GM21576 (cell line): ENCODE results near the gene HIVEP3.

Experiments used
- ATAC-seq: cut with Tn5 transposase; IDR thresholded peaks from one replicate; pipeline ENCODE4 v1.9.1; 2021; ENCODE audit warnings: mild to moderate bottlenecking, moderate library complexity; ENCODE audit not compliant: unreplicated experiment

HIVEP3 gene

DNA sequence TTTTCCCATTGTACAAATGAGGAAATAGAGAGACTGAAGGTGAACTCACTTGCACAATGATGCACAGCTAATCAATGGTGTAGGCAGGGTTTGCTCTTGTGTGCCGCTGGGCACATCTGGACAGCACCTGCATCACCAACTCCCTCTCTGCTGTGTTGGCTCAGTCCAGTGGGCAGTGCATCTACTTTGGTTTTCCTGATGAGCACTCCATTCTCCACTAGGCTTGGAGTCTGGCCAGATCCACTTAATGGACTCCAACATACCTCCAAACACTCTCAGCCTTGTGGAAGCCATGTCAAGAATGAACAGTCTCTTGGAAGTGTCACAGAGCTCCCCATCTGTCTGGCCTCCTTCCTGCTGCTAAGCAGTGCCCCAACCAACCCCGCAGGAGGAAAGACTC lies 152.2 kb downstream of the HIVEP3 start:
- ATAC-seq: no peak

- no peak for ATAC-seq
Observed at GRCh38 chr1:41766041-41766440, 152.7 kb downstream of the HIVEP3 start.

- ATAC-seq: no peak
Observed at GRCh38 chr1:41765152-41765551, 153.6 kb downstream of the HIVEP3 start.

GRCh38 chr1:41764656-41765055 lies 154.1 kb downstream of the HIVEP3 start:
- ATAC-seq: no peak

- no peak for ATAC-seq
Observed at GRCh38 chr1:41762777-41763176, 155.9 kb downstream of the HIVEP3 start.

DNA sequence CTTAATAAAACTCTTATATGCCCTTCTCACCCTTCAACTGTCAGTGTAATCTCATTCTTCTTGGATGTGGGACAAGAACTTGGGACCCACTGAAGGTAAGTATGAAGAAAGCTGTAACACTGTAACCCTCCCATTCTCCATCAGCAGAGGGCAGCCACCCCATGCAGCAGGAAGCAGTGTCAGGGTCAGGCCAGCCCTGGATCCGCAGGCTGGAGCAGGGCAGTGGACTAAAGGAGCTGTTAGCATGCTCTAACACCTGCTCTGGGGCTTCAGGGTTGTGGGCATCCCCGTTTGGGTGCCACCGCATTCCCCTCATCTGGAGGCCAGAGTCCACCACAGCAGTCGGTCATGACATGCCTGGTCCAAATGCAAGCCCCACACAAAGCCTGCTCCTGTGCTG lies 156.5 kb downstream of the HIVEP3 start:
- ATAC-seq: no peak

GRCh38 chr1:41758904-41759548 lies 159.7 kb downstream of the HIVEP3 start:
- no peak for ATAC-seq

GRCh38 chr1:41758500-41758899 lies 160.2 kb downstream of the HIVEP3 start:
- no peak for ATAC-seq

- ATAC-seq: no peak
Observed at GRCh38 chr1:41754540-41754939, 164.2 kb downstream of the HIVEP3 start.

- ATAC-seq: peak; percentile 6
Observed at GRCh38 chr1:41752514-41753170, 166.1 kb downstream of the HIVEP3 start.

GRCh38 chr1:41751804-41752513 lies 166.8 kb downstream of the HIVEP3 start:
- peak; percentile 37 for ATAC-seq

- ATAC-seq: no peak
Observed at GRCh38 chr1:41749991-41750745, 168.6 kb downstream of the HIVEP3 start.

DNA sequence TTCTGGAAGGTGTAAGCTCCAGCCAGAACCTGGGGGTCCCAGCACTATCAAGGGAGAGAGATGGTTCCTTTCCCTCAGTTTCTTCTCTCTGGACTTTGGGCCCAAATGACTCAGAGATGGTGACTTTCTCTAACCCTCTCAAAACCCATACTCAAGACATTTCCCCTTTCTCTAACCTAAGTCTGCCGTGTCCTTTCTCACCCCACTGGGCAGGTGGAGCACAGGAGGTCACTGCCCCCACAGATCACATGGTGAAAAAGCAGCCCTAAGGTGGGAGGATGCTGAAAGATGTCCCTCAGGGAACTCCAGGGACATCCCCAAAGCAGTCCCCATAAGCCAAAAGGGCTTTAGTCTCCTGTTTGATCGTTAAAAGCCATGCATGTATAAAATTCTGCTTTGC lies 173.7 kb downstream of the HIVEP3 start:
- no peak for ATAC-seq

GRCh38 chr1:41743366-41743765 lies 175.4 kb downstream of the HIVEP3 start:
- ATAC-seq: no peak

DNA sequence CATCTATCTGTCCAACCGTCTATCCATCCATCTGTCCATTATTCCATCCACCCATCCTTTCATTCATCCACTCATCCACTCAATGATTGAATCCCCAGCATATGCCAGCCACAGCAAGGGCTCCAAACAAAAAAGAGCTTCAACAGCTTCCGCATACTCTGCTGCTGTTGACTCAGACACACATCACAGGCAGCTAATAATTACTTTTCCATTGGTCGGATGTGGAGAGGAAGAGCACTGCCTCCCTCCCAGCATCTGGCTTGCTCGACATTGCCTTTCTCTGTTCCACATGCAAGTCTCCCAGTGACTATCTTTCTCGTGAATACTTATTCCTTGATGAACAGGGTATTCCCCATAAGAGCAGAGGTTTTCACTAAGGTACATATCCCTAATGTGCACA lies 176.5 kb downstream of the HIVEP3 start:
- no peak for ATAC-seq

DNA sequence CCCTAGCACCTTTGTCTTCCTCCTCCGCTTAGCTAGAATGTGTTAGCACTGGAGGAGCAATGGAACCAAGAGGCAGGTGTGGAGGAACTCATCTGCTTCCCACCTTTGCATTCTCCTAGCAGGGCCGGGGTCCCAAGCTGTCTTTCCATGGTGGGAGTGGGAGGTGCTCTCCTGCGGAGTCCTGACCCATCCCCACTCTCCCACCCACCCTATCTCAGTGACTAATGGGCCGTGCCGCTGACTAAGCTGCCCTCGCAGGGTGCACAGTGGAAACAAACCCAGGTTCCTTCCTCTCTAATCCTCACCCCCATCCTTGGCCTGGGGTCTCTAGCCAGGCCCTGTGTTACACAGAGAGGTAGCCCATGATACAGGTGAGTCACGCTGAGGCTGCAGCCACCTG lies 177.5 kb downstream of the HIVEP3 start:
- ATAC-seq: no peak

- no peak for ATAC-seq
Observed at GRCh38 chr1:41740630-41741239, 178.0 kb downstream of the HIVEP3 start.

DNA sequence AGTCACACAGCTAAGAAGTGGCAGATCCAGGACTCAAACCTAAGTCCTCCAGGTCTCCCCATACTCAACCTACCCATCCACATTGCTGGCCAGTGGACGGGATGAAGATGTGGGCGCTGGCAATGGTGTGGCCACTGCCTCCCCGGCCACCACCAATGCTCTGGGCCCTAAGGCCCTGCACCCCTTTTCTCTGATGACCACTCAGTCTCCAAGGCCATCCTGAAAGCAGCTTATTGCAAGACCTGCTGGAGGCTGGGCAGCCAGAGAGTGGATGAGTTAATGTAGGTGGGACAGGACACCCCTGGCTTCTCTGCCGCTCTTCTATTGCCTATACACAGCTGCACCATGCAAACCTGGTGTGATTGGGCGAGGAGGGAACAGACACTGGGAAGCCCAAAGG lies 178.7 kb downstream of the HIVEP3 start:
- ATAC-seq: no peak

DNA sequence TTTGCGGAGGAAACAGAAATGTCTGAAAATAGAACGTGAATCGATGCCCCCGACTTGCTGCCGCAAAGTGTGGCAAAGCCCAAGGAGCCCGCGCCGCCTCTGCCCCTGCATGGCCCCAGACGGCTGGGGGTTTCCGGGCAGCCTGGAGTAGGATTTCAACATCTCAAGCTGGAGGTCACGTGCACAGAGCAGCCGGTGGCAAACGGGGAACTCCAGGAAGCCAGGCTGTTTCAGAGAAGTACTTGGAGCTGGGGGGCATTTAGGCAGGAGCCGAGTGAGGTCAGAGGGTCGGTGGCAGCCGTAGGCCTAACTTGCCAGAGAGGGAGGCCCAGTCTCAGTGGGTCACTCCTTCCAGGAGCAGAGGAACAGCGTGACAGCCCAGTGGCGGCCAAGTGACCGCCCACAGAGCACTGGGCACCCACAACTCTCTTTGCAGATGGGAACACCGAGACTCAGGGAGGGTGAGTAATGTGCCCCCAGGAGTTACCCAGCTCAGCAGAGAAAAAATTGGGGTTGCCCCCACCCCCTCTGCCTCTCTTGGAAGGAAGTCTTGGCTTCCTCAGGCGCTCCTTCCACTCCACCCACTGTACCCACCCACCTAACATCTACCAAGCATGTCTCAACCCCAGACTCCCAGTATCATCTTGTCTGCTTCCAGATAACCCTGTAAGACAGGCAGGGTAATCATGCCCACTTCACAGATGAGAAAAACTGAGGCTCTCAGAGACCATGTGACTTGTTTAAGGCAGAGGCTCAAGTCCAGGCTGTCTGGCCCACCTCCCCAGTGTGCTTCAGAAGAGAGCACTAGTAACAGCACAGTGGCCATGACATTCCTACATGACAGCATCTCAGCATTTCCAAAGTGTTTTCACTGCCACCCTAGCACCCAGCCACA lies 179.4 kb downstream of the HIVEP3 start:
- ATAC-seq: peak; percentile 69

DNA sequence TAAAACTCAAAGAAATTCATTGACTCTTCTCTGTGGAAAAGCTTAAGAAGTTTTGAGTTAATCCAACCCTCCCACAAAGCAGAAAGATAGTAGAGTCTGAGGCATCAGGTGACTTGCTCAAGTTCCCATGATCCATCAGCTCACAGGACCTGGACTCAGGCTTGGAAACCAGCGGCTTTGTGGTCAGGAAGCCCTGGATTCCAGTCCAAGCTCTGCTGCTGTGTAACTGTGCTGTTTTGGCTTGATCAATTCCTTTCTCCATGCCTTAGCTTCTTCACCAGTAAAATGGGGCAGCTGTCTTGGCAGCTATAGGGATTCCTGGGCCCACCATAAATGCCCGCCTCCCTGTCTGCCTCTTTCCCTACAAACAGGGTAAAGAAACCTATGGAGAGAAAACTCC lies 180.2 kb downstream of the HIVEP3 start:
- no peak for ATAC-seq
